Measurements from ENCODE around the gene FAM241B. TPM values are rescaled to one million over a fixed set of nuclear protein-coding genes. Genes with fewer than 3 reads are reported as not detected.

The FAM241B gene
- polyA plus RNA-seq, 1 donor from 2014 or later = 135 TPM

GRCh38 chr10:69583106-69583505, 46.9 kb upstream of the FAM241B start:
- Histone ChIP-seq H3K36me3 (ENCODE audit: insufficient read depth, low read length) (no peaks in the 10 kb centered on the region), H3K9me2 (ENCODE audit: insufficient read depth, low read length) (no peaks in the 10 kb centered on the region), H3K27ac (ENCODE audit: low read length) (no peak overlapping the region), H3K9ac (ENCODE audit: low read length) (no peak overlapping the region), H3K9me3 (ENCODE audit: low read length) (no peaks in the 10 kb centered on the region), H3K4me2 (ENCODE audit: low read length) (no peak overlapping the region), H4K20me1 (ENCODE audit: insufficient read depth) (no peaks in the 10 kb centered on the region), H3K79me2 (replicated peaks; ENCODE audit: insufficient read depth, low read length) (no peaks in the 10 kb centered on the region), H3K27me3 (ENCODE audit: insufficient read depth, low read depth, low read length) (peaks cover 47% of the 10 kb centered on the region), H3F3A (ENCODE audit: insufficient read depth, low read length, poor library complexity, severe bottlenecking) (no peaks in the 10 kb centered on the region), H2AFZ (ENCODE audit: low read depth, low read length) (no peak overlapping the region), H3K4me3 (ENCODE audit: low read length) (no peak overlapping the region)
- no peak for TF ChIP-seq MXI1 (conservative IDR thresholded peaks at IDR 0.05; ENCODE audit: poor library complexity, severe bottlenecking)
- no peak for TF ChIP-seq POLR2AphosphoS5 (IDR thresholded peaks at IDR 0.05)
- no peak for TF ChIP-seq RAD21 (conservative IDR thresholded peaks at IDR 0.05)
- TF ChIP-seq EP300 (conservative IDR thresholded peaks at IDR 0.05; ENCODE audit: poor library complexity, severe bottlenecking) = no peak
- no peak for TF ChIP-seq CTCF (IDR thresholded peaks at IDR 0.05; ENCODE audit: poor library complexity, severe bottlenecking)
- TF ChIP-seq TAF1 (IDR thresholded peaks at IDR 0.05; ENCODE audit: low read depth) = no peak
- no peak for TF ChIP-seq EZH2 (IDR thresholded peaks at IDR 0.05; ENCODE audit: borderline replicate concordance, insufficient read depth, low read length, poor library complexity, severe bottlenecking)
- TF ChIP-seq SMC3 (conservative IDR thresholded peaks at IDR 0.05; ENCODE audit: poor library complexity) = no peak
- TF ChIP-seq, protein P1, sequence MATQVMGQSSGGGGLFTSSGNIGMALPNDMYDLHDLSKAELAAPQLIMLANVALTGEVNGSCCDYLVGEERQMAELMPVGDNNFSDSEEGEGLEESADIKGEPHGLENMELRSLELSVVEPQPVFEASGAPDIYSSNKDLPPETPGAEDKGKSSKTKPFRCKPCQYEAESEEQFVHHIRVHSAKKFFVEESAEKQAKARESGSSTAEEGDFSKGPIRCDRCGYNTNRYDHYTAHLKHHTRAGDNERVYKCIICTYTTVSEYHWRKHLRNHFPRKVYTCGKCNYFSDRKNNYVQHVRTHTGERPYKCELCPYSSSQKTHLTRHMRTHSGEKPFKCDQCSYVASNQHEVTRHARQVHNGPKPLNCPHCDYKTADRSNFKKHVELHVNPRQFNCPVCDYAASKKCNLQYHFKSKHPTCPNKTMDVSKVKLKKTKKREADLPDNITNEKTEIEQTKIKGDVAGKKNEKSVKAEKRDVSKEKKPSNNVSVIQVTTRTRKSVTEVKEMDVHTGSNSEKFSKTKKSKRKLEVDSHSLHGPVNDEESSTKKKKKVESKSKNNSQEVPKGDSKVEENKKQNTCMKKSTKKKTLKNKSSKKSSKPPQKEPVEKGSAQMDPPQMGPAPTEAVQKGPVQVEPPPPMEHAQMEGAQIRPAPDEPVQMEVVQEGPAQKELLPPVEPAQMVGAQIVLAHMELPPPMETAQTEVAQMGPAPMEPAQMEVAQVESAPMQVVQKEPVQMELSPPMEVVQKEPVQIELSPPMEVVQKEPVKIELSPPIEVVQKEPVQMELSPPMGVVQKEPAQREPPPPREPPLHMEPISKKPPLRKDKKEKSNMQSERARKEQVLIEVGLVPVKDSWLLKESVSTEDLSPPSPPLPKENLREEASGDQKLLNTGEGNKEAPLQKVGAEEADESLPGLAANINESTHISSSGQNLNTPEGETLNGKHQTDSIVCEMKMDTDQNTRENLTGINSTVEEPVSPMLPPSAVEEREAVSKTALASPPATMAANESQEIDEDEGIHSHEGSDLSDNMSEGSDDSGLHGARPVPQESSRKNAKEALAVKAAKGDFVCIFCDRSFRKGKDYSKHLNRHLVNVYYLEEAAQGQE (IDR thresholded peaks at IDR 0.05; ENCODE audit: borderline replicate concordance) = no peak

DNA sequence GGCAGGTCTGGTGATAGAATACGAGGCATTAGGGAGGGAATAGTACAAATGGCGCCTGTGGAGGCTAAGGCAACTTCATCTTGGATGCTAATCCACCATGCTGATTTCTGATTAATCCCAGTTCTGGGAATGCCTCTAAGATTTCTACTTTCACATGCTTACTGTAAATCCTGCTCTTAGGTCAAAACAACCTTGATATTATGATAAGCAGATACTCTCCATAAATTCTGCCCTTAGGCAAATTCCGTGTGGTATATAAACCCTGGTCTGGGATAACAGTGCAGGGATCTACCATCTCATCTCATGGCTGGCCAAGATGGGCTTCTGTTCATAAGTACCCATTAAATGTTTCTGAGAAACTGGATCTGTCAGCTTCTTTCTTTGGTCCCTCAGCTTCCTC, 45.4 kb upstream of the FAM241B start:
- no peaks in the 10 kb centered on the region for H3K79me2 ChIP-seq (replicated peaks; ENCODE audit: insufficient read depth, low read length)
- H3K4me3 ChIP-seq (ENCODE audit: low read length) = no peak overlapping the region
- TF ChIP-seq POLR2AphosphoS5 (IDR thresholded peaks at IDR 0.05) = no peak
- no peak for TF ChIP-seq SMC3 (conservative IDR thresholded peaks at IDR 0.05; ENCODE audit: poor library complexity)
- no peak for TF ChIP-seq TAF1 (IDR thresholded peaks at IDR 0.05; ENCODE audit: low read depth)
- no peak for TF ChIP-seq RAD21 (conservative IDR thresholded peaks at IDR 0.05)
- no peak for TF ChIP-seq MXI1 (conservative IDR thresholded peaks at IDR 0.05; ENCODE audit: poor library complexity, severe bottlenecking)
- no peak for TF ChIP-seq EP300 (conservative IDR thresholded peaks at IDR 0.05; ENCODE audit: poor library complexity, severe bottlenecking)
- TF ChIP-seq EZH2 (IDR thresholded peaks at IDR 0.05; ENCODE audit: borderline replicate concordance, insufficient read depth, low read length, poor library complexity, severe bottlenecking) = no peak
- TF ChIP-seq, protein P1 (IDR thresholded peaks at IDR 0.05; ENCODE audit: borderline replicate concordance) = no peak
- TF ChIP-seq CTCF (IDR thresholded peaks at IDR 0.05; ENCODE audit: poor library complexity, severe bottlenecking) = no peak
- H3F3A ChIP-seq (ENCODE audit: insufficient read depth, low read length, poor library complexity, severe bottlenecking) = no peaks in the 10 kb centered on the region
- H3K4me2 ChIP-seq (ENCODE audit: low read length) = no peak overlapping the region
- H3K36me3 ChIP-seq (ENCODE audit: insufficient read depth, low read length) = no peaks in the 10 kb centered on the region
- no peaks in the 10 kb centered on the region for H4K20me1 ChIP-seq (ENCODE audit: insufficient read depth)
- H3K9ac ChIP-seq (ENCODE audit: low read length) = no peak overlapping the region
- peaks cover 35% of the 10 kb centered on the region for H3K27me3 ChIP-seq (ENCODE audit: insufficient read depth, low read depth, low read length)
- H3K27ac ChIP-seq (ENCODE audit: low read length) = no peak overlapping the region
- no peak overlapping the region for H2AFZ ChIP-seq (ENCODE audit: low read depth, low read length)
- no peaks in the 10 kb centered on the region for H3K9me3 ChIP-seq (ENCODE audit: low read length)
- no peaks in the 10 kb centered on the region for H3K9me2 ChIP-seq (ENCODE audit: insufficient read depth, low read length)
